Peyer's patch (tissue), 4 donors: ENCODE results near the gene P2RY13.

ENCODE experiments used
- CTCF ChIP-seq, 6 experiments: fragments of 450-650 bp in 4 of 6; fragments of 200-600 bp in 2 of 6; sonication (generic) in 1 of 6; IDR thresholded peaks; one replicate each; pipeline ENCODE4 v1.5.1; 2017 to 2019; ENCODE audit warnings: antibody characterized with exemption in 6 of 6, mild to moderate bottlenecking in 3 of 6, moderate library complexity in 1 of 6
- POLR2A ChIP-seq, 2 donors: fragments of 450-650 bp; IDR thresholded peaks; one replicate each; pipeline ENCODE4 v1.5.1; 2017; ENCODE audit warnings: antibody characterized with exemption in 2 of 2, mild to moderate bottlenecking in 2 of 2, moderate library complexity in 2 of 2

GRCh38 chr3:151320131-151320530 lies 9.2 kb downstream of the P2RY13 start:
- no peak for TF ChIP-seq CTCF (IDR thresholded peaks at IDR 0.05)
- TF ChIP-seq POLR2A (IDR thresholded peaks at IDR 0.05) = no peak
